Hepatic stellate cell (primary cell): ENCODE data around the gene MTARC2.

Experiments used
- DNase-seq: peaks from one replicate; pipeline ENCODE4 v3.0.0; 2011; ENCODE audit warnings: low spot score

The MTARC2 gene

DNA sequence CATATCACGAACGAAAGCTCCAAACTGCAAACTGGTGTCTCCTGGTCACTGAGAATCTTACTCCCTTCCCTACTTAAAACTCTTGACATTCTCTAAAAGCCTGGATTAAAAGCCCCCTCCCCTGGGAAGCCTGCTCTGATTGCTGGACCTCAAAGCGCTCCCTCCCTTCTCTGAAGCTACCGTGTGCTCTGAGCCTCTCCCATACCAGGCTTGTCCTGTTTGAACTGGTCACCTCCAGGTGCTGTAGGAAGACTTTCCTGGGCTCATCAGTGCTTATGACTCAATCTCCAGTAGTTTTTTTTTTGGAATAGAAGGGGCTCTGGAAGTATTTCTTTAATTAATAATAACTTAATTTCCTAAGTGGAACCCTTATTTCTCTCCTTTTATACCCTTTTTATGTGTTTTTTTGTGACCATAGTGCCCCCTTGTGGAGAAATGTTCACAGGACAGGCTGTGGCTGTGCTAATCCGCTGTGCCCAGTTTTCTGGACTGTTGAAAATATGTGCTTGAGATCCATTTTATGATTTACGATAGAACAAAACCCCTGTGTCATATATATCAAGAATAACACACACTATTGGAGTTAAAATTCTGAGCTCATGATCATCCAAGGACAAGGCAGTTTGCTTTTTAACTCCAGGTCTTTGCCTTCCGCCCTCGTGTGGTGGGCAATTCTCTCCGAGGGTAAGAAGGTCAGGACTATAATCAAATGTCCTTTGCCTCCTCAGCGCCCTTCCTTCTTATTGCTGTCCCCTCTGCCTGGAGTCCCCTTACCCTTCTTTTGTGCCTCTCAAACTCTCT lies 55.5 kb downstream of the MTARC2 start:
- DNase-seq: peak; percentile 47

DNA sequence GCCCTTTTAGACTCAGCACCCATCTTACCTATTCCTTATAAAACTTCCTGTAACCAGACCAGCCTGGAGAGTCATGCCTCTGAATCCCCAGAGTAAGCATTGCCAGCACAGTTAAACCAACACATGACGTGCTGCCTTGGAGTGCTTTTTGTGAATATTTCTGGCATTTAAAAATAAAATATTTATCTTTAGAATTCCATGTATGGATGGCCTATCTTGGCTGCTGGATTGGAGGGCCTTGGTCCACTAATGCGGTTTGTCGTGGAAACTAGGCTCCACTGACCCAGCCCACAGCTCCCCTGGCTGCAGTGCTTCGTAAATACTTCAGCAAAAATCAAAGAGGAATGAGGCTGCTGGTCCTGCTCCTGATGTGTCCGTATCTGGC lies 56.1 kb downstream of the MTARC2 start:
- peak; percentile 63 for DNase-seq

DNA sequence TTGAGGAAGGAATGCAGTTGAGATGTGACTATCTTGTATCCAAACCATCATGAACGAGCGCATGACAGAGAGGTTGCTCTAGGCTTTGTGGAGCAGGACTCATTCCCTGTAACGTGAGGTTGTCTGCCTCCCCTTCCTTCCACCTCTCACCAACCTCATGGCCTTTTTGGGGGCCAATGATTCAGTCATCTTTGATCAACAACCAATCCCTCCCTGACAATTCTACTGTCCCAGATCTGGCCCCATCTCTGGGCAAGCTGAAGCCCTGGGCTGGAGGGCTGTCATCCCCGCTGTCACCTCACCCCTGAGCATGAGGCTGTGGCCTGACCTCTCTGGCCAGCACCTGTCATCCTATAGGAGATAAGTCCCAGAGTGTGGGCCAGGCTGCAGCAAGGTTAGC lies 58.3 kb downstream of the MTARC2 start:
- no peak for DNase-seq

DNA sequence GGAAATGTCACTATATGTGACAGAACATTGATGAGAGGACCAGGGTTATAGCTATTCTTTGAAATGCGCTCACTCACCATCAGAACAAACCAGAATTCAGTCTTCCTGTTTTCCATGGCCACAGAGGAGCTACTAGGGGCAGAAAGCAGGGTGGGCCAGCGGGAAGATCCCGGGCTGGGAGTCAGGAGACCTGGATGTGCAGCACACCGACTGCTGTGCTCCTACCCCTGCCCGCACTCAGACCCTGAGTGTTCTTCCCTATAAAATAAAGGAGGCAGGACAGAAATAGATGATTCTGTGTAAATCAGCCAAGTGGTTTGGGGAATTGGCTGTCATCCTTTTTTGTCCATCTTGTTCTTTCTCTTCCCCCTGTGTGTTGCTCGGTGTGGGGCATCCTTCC lies 59.6 kb downstream of the MTARC2 start:
- DNase-seq: no peak

DNA sequence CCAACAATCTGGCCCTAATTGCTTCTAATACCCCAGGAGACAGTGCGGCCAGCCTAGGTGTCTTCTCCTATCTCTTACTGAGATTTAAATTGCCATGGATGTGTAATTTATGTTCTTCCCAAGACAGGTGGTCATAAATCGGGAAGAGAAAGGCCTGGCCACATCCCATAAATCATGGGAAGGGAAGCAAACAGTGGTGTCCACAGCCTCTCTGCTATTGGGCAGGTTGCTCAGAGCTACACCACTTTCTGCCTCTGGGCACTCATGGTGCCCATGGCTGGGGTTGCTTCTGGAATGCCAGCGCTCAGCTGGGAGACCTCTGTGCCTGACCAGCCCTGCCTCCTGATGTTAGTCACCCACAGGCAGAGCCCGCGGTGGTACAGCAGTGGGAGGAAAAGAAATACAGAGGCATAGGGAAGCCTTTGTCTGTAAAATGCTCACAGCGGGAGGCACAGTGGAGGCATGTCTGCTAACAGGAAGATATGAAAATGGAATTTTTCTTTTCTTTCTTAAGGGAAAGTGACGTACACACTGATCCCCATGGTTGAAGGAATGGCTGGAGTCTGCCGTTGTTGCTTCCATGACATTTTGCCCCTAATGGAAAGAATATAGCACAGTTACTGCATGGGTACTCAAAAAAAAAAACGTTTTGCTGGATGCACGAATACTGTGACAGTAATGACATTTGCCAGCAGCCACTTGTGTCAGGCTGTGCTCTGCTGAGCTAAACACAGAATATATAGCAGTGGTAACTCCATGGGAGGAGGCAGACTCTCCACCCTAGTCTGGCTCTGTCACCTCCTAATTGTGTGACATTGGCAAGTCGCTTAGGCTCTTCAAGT lies 60.4 kb downstream of the MTARC2 start:
- DNase-seq: no peak

DNA sequence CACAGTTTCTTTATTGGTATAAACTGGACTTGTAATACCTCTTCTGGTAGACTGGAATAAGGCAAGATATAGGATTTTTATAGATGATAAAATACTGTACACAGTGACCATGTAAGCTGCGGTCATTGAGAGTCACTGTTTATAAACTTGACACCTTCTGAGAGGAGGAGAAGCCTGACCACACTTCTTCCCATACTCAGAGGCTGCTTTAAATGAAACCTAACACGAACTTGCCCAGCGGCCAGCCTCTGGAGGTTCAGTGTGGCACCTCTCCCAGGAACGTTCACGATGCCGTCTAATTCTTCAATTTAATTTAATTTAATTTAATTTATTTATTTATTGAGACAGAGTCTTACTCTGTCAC lies 61.0 kb downstream of the MTARC2 start:
- no peak for DNase-seq

DNA sequence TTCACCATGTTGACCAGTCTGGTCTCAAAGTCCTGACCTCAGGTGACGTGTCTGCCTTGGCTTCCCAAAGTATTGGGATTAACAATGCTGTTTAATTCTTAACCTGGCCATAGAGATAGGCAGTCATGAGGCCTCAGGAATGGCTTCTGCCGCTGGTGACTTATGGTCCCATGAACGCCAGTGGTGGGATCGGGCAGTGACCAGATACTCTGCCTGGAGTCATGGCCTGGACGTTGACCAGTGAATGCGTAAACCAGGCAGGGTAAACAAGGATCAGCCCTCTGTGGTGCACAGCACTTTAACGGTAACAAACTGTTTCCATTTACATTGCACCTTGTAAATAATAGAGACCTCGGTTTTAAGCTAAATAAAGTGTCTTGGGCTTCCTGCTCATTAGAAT lies 61.6 kb downstream of the MTARC2 start:
- DNase-seq: no peak

DNA sequence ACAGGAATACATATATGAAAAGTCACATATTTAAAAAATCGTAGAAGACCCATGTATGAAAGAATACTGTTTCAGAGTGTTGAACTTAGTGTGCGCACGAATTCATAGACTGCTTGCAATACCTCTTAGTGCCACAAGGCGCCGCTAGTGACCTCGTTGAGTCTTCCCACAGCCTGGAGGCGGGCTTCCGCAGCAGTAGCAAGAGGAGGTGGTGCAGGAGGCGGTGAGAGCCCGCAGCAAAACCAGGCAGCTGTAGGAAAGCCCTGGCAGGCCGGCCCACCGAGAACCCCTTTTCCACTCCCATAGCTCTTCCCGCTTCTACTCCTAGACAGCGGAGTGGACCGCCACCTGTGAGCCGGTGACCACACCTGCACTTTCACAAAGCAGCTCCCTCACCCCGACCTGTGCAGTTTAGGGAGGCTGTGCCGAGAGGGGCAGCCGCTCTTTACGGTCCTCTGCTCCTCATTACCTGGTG lies 62.1 kb downstream of the MTARC2 start:
- peak; percentile 80 for DNase-seq

DNA sequence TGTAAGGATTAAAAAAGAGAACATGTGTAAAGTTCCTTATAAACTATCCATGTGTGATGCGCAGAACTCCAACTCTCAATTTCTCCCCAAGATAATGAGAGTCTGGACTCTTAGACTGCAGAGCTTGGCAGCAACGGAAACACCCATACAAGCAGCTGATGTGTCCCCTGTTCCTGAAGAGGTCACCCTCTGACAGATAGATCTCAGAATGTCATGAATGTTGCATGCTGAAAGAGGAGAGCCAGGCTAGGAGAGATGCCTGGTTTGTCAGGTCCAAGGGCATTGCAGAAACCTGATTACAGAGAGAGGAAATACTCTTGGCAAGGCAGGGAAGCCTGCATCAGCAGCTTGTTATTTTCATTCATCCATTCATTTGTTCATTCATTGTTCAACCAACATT lies 62.8 kb downstream of the MTARC2 start:
- DNase-seq: no peak

DNA sequence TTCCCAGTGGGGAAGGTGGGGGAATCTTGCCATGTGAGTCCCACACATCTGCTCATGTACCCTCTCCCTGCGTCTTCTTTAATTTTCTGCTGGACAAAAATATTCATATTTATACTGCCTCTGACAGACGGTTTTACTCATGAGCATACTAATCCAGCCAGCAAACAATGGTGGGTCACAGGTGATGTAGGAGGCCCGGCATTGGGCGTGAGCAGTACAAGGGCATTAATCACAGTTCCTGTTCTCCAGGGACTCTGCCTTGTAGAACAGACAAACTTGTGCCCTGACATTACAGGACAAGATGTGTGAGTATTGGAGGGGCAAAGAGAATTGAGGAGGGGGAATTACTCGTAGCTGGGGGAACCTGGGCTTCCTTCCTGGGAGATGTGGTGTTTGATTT lies 63.6 kb downstream of the MTARC2 start:
- no peak for DNase-seq

DNA sequence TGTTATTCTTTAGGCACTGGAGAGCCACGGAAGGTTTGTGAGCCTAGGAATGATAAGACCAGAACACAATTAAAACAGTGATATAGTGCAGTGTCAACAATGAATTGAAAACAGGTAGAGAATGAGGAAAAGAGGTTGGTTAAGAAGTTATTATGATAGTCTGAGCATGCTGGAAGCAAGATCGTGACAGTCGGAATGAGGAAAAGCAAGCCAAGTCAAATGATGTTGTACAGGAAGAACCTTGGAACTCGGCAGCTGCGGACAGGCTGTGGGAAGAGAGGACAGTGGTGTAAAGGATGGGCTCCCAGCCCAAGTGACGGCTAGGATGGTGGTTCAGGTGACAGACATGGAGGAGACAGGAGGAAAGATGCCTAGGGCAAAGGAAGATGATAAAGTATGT lies 64.2 kb downstream of the MTARC2 start:
- no peak for DNase-seq

DNA sequence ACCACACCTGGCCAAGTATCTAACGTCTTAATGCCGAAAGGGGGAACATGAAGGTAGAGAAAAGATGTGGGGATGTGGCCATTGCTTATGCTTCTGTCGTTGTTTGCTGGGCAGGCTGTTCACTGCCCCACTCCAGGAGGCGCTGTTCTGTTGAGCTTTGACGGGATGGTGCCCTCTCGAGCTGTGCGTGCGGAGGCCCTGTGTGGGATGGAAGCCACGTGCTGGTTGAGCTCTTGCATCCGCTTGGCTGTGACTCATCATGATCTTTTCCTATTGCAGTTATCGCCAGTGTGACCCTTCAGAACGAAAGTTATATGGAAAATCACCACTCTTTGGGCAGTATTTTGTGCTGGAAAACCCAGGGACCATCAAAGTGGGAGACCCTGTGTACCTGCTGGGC lies 64.9 kb downstream of the MTARC2 start:
- no peak for DNase-seq

DNA sequence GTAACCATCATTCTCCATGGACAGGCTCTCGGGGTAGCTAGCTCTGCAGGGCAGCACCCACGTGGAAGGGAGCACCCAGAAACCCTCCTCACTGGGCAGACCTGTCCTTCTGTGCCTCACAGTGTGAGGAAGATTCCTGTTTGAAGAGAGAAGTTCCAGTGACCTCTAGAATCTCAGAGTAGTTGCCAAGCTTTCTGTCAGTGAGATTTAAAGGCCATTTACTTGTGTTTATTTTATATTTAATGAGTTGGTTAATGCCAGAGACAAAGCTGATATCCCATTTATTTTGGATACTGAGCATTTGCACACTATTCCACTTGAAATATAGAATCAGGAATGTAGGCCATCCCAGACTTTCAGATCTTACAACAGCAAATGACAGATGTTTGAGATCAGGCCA lies 67.3 kb downstream of the MTARC2 start:
- DNase-seq: no peak

DNA sequence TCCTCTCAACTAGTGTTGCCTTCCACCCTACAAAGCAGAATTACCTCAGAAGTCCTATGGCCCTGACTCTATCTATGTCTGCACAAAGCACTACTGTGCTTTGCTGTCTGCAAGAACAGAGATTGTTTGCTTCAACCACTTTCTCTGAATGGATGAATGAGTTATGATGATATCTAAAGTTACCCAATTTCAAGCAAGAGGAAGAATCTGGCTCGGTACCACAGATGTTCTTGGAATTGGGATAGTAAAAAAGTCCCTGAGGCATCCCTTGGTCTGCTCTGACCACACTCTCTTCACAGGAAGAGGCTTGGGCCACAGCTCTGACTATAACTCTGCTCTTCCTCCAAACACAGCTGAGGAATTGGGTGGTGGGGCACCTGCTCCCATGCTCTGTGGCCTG lies 69.8 kb downstream of the MTARC2 start:
- DNase-seq: no peak

DNA sequence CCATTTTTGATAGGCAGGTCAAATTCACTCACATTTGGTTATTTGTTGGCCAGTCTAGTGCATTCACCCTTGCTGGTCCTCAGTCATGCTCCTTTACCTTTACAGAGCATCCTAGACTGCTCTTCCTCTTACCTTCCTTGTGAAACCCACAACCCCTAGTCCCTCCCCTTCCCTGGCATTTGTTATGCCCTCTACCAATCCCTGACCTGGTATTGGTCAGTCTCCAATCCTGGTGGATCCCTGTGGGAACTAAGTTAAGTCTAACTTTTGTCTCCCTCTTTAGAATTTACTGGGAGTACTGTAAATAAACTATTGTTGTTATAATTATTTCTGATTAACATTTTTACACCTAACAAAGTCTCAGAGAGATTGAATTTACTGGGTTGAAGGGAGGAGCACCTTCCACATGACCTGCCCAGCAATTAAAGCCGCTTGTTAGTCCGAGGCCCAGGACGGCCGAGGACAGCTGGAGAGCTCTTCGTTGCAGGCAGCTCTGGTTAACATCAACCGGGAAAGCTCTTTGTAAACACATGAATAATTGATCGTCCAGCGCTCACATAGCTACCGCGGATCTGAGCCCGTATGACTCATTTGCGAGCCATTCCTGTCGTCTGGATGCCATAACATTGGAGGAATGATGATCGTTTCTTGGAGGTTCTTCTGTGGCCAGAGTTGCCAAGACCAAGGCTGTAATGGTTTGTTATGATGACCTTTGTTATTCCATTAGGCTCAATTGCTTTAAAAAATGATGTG lies 70.5 kb downstream of the MTARC2 start:
- DNase-seq: peak; percentile 86

DNA sequence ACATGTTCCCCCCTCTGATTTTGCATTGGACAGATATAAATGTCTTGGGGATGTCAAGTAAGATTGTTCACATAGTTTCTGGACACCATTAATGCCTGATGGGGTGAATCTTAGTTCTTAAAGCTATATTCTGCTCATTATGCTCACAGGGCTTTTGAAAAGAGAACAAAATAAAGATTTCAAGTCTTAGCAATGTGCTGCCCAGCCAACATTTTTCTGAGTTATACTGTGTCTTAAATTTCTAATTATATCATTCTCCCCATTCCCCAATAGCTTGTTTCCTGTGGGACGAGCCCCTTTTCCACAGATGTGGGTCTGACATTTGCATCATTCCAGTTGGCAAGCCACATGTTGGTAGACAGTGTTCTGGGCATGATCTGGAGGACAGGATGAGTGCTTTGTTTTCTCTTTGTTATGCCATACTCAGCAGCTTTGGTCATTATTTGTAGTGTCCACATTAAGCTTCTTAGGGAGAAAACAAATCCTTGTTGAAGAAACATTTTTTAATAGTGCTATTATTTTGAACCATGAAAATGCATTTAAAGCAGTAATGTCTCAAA lies 71.4 kb downstream of the MTARC2 start:
- no peak for DNase-seq

DNA sequence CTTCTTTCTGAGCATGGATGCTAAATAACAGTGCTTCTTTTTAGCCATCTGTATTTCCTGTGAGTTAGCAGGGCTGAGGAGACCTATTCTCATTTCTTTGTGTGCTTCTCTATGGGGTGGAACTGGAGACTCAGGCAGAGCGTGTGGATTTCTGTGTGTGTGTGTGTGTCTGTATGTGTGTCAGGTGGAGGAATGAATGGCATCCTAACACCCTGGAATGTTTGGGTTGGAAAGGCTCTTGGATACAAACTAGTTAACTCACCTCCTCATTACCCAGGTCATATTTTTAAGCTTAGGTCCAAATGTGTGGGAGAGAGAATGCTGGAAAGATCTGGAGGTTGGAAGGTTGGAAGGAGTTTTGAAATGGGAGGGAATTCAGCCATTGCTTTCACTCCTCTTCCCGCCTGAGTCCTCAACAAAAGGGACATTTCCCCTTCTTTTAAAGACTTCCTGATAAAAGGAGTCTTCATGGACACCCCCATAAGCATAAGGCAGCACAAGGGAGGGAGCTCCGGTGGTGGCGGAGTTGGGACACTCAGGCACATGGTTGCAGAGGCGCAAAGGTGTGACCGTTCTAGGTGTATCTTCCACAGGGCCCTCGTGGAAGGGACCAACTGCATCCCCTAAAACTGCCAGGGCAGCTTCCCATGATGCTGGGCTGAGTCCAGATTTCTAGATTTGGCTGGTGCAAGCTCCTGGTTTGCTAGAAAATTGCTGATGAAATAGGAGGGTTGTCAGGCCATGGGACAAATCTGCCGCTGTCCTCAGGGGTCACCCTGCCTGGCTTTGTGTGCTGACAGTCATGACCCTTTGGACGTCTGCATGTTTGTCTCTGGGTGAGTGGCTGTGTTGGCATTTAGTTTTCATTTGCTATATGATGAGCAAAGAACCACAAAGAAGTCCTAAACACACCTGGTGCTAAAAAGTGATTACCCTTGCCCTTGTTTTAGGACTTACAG lies 76.2 kb downstream of the MTARC2 start:
- DNase-seq: no peak

DNA sequence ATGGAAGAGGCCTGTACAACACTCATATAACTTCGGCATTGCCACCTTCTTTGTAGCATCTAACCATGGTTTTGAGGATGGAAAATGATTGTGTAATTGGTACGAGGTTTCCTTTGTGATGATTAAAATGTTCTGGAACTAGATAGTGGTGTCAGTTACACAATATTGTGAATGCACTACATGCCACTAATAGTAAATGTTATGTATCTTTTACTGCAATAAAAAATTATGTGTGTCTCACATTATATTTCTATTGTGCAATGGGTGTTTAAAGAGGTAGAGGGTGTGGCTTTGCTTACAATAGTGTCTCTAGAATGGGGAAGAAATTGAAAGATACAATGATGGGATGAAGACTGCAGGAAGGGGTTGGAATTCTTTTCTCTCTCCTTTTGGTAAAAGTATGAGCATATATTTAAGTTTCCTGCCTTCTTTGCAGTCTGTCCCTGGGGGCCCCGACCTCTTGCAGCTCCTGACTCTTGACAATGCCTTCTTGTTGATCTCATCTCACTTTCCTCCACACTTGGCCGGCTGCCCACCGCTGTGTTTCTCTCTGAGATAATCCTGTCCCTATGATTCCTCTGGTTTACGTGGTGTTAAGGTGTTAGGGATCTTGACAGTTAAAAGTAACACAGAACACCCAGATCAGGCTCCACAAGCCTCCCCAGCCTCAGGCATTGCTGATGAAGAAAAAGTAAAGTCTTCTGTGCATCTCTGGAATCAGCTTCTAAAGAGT lies 77.9 kb downstream of the MTARC2 start:
- DNase-seq: no peak

DNA sequence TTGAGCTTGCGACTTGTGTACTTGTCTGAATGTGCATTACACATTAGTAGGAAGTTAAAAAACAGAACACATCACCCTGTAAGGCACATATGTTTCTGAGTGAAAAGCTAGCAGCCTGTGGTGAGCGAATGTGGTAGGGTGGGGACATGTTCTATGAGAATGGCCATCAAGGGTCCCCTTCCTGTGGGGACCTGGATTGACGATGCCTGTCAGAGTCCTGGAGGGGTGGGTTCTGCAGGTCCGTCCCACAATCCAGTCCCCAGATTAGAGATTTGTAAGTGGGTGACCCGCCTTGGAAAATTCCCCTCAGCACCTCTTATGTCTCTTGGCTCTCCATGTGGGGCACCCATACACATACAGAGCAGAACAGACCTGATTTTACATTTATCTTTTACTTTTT lies 78.6 kb downstream of the MTARC2 start:
- DNase-seq: no peak

DNA sequence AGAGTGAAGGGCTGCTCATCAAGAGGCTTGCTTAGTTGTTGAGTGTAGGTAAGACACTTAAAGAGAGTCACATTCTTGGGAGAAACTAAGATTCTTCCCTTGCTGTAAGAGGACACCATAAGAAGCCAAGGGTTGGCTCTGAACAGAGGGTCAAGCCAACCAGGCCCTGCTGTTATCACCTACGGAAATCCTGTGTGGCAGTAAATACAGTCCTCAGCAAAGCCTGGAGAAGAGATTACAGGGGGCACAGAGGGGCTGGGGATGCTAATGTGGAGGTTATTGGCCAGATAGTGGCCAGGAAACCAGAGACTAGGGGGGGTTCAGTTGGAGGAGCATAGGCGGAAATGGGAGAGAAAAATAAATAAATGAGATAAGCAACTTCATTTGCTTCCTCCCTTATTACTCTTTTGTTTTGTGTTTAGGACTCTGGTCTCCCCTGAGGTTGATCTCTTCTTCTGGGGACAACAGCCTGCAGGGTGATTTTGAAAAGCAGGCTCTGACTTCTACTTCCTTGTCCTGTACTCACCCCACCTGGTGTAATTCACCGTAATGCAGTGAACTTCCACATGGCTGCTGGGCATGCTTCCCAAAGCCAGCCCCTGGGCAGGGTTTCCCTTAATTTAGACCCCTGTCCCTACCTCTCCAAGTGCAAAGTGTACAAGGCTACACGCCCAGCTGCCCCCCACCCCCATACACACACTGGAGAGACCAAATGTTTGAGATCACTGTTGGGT lies 79.5 kb downstream of the MTARC2 start:
- no peak for DNase-seq
